PC-9 (cell line): ENCODE results near the gene RBFOX1. TPM values are rescaled to one million over a fixed set of nuclear protein-coding genes. Genes with fewer than 3 reads are reported as not detected.

ENCODE experiments used
- BruUV-seq: library from RNA; stranded (reverse); fragments of 400-500 nt; replicated peaks from 2 replicates; lab custom pipeline; 2021; lab: Mats Ljungman, UMichigan
- CTCF ChIA-PET: fragments of 300-600 bp; sonication (Branson Sonifier 250); formaldehyde crosslinking; loops from one replicate; lab custom pipeline; 2022; ENCODE audit warnings: antibody characterized with exemption; lab: Charles Lee
- POLR2A ChIA-PET: fragments of 300-600 bp; sonication (Branson Sonifier 250); formaldehyde crosslinking; loops from one replicate; lab custom pipeline; 2022; ENCODE audit warnings: antibody characterized with exemption; ENCODE audit not compliant: unreplicated experiment; lab: Charles Lee
- DNase-seq, 2 experiments: peaks; one replicate each; pipeline versions ENCODE4 v3.0.0 to v3.0.0-alpha.2; 2015 to 2022; ENCODE audit warnings: mixed read lengths in 1 of 2
- H2AFZ ChIP-seq: fragments of 200-600 bp; sonication (generic); 2 replicates; pipeline ENCODE4 v1.8.1; 2017; ENCODE audit warnings: antibody characterized with exemption
- H3F3A ChIP-seq: fragments of 200-600 bp; sonication (generic); 2 replicates; pipeline ENCODE4 v1.8.1; 2017; ENCODE audit warnings: antibody characterized with exemption, mild to moderate bottlenecking, low read depth; ENCODE audit not compliant: insufficient read depth
- H3K27ac ChIP-seq: fragments of 200-600 bp; sonication (generic); 2 replicates; pipeline ENCODE4 v1.6.1; 2016; ENCODE audit warnings: mixed run types
- H3K27me3 ChIP-seq: fragments of 200-600 bp; sonication (generic); 2 replicates; pipeline ENCODE4 v1.6.1; 2016; ENCODE audit warnings: low read depth, mixed run types; ENCODE audit not compliant: insufficient read depth
- H3K36me3 ChIP-seq: fragments of 200-600 bp; sonication (generic); 2 replicates; pipeline ENCODE4 v1.6.1; 2016; ENCODE audit warnings: low read depth, mixed run types
- H3K4me1 ChIP-seq: fragments of 200-600 bp; sonication (generic); replicated peaks from 2 replicates; pipeline ENCODE4 v1.6.1; 2016; ENCODE audit warnings: mixed run types; ENCODE audit not compliant: insufficient read depth
- H3K4me2 ChIP-seq: fragments of 200-600 bp; sonication (generic); 2 replicates; pipeline ENCODE4 v1.6.1; 2017; ENCODE audit warnings: mixed run types
- H3K4me3 ChIP-seq: fragments of 200-600 bp; sonication (generic); 2 replicates; pipeline ENCODE4 v1.6.1; 2016; ENCODE audit warnings: mixed run types
- H3K79me2 ChIP-seq: fragments of 200-600 bp; sonication (generic); 2 replicates; pipeline ENCODE4 v1.6.1; 2017; ENCODE audit warnings: low read depth, mixed run types
- H3K9me2 ChIP-seq: fragments of 200-600 bp; sonication (generic); 2 replicates; pipeline ENCODE4 v1.8.1; 2017; ENCODE audit warnings: mild to moderate bottlenecking; ENCODE audit not compliant: insufficient read depth
- H3K9me3 ChIP-seq: fragments of 200-600 bp; sonication (generic); 2 replicates; pipeline ENCODE4 v1.8.1; 2016; ENCODE audit warnings: low read depth; ENCODE audit not compliant: insufficient read depth
- H4K20me1 ChIP-seq: fragments of 200-600 bp; sonication (generic); 2 replicates; pipeline ENCODE4 v1.8.1; 2017; ENCODE audit not compliant: insufficient read depth
- EZH2 ChIP-seq: fragments of 200-600 bp; sonication (generic); IDR thresholded peaks from 2 replicates; pipeline ENCODE4 v1.8.0; 2017; ENCODE audit warnings: antibody characterized with exemption, low read depth
- intact Hi-C: fragments of 100-400 bp; cut with micrococcal nuclease; formaldehyde crosslinking; loops from one replicate; pipeline ENCODE4 v1.10.0; 2022; ENCODE audit not compliant: unreplicated experiment
- total RNA-seq: library from RNA; stranded (reverse); gene quantifications from 2 replicates; pipeline ENCODE4 v1.2.3, GENCODE V29; 2021
- TF ChIP-seq, protein P1 (sequence below): fragments of 200-600 bp; sonication (generic); conservative IDR thresholded peaks from 2 replicates; pipeline ENCODE4 v1.6.1; 2017; ENCODE audit warnings: mixed run types, antibody characterized with exemption, mild to moderate bottlenecking, moderate library complexity

Gene RBFOX1
- total RNA-seq, 1 experiment from 2014 or later = not detected

DNA sequence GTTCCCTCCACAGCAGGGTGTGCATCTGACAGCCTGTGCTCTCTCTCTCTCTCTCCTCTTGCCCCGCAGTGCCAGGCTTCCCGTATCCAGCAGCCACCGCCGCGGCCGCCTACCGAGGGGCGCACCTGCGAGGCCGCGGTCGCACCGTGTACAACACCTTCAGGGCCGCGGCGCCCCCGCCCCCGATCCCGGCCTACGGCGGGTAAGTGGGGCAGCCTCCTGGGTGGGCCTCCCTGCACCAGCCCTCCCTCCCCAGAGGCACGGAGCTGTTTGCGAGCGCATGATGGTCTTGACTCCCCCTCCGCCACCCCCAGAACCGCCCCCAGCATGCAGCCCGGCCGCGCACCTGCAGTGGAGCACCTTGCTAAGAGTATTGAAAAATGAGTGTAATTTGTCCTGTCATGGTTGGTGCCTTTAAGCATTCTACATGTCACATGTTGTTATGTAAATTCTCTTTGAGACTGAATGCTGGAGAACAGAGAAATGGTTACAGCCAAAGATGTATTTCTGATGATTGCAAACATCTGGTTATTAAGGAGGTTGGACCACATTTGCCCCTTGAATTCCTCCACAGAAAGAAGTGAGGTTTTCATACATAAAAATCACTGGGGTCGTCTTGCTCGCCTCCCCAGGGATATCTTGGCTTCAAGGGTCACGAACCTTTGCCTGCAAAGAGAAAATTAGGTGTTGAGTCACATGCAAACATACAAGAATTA lies 321.3 kb downstream of the RBFOX1 start:
- no peaks in the 10 kb centered on the region for H3K4me1 ChIP-seq
- no peaks in the 10 kb centered on the region for H3K36me3 ChIP-seq
- H3K4me3 ChIP-seq = no peak overlapping the region
- BruUV-seq = no TSS peak
- no peaks in the 10 kb centered on the region for H3K9me2 ChIP-seq
- CTCF ChIA-PET = no interaction called here
- TF ChIP-seq, protein P1, sequence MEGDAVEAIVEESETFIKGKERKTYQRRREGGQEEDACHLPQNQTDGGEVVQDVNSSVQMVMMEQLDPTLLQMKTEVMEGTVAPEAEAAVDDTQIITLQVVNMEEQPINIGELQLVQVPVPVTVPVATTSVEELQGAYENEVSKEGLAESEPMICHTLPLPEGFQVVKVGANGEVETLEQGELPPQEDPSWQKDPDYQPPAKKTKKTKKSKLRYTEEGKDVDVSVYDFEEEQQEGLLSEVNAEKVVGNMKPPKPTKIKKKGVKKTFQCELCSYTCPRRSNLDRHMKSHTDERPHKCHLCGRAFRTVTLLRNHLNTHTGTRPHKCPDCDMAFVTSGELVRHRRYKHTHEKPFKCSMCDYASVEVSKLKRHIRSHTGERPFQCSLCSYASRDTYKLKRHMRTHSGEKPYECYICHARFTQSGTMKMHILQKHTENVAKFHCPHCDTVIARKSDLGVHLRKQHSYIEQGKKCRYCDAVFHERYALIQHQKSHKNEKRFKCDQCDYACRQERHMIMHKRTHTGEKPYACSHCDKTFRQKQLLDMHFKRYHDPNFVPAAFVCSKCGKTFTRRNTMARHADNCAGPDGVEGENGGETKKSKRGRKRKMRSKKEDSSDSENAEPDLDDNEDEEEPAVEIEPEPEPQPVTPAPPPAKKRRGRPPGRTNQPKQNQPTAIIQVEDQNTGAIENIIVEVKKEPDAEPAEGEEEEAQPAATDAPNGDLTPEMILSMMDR = no peak
- TF ChIP-seq EZH2 = no peak
- intact Hi-C loops = no loop called here
- no peaks in the 10 kb centered on the region for H3K79me2 ChIP-seq
- H3F3A ChIP-seq = no peaks in the 10 kb centered on the region
- H3K4me2 ChIP-seq = no peak overlapping the region
- H3K9me3 ChIP-seq = no peaks in the 10 kb centered on the region
- H3K27me3 ChIP-seq = peaks cover 39% of the 10 kb centered on the region
- no peak overlapping the region for H2AFZ ChIP-seq
- DNase-seq = no peak
- H3K27ac ChIP-seq = no peak overlapping the region
- no peaks in the 10 kb centered on the region for H4K20me1 ChIP-seq
- POLR2A ChIA-PET = no interaction called here

DNA sequence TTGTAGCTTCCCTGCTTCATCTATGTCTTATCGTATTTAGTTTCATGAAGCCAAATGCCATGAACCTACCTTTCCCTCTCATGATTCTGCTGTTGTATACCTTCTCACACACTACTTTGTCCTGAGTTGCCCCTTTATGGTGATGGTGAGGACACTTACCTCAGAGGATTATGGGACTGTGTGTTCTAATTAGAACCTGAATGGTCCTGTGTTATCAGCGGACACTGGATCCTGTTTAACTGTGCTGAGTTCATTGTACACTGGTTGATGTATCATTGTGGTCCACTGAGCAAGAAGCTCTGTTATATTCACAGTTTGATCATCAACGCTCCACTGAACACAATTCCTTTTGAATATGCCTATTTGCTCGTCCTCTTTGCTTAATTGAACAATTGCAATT lies 343.0 kb downstream of the RBFOX1 start:
- POLR2A ChIA-PET = no interaction called here
- DNase-seq = no peak
- Histone ChIP-seq H3K9me3 (no peaks in the 10 kb centered on the region), H3K9me2 (no peaks in the 10 kb centered on the region), H3K4me2 (no peak overlapping the region), H3K36me3 (no peaks in the 10 kb centered on the region), H3K4me3 (no peak overlapping the region), H4K20me1 (no peaks in the 10 kb centered on the region), H3F3A (no peaks in the 10 kb centered on the region), H3K27me3 (peaks cover 33% of the 10 kb centered on the region; the same call in 1 of the 2 replicates), H2AFZ (no peak overlapping the region), H3K27ac (no peak overlapping the region), H3K79me2 (no peaks in the 10 kb centered on the region), H3K4me1 (no peaks in the 10 kb centered on the region)
- CTCF ChIA-PET = no interaction called here
- TF ChIP-seq, protein P1 = no peak
- no peak for TF ChIP-seq EZH2
- no TSS peak for BruUV-seq
- intact Hi-C loops = no loop called here

DNA sequence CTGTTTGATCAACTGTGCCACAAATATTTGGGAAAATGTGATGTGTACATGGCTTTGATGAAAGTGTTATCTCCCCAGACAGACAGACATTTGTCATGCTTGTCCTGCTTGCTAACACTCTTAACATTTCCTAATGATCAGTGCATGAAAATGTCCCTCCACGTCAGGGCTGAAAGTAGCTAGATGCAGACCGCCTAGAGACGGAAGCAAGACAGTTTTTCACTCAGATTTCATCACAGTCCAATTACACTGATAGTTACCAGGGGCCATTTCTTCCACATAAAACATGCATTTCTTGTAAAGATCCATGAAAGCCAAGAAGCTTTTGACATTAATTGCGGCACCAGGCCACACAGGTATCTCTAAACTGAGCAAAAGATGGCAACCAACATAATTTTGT lies 347.7 kb downstream of the RBFOX1 start:
- Histone ChIP-seq H4K20me1 (no peaks in the 10 kb centered on the region), H3K79me2 (no peaks in the 10 kb centered on the region), H2AFZ (no peak overlapping the region), H3F3A (no peaks in the 10 kb centered on the region), H3K27ac (no peak overlapping the region), H3K9me3 (no peaks in the 10 kb centered on the region), H3K27me3 (peaks cover 6% of the 10 kb centered on the region; the same call in 1 of the 2 replicates), H3K4me3 (no peak overlapping the region), H3K36me3 (no peaks in the 10 kb centered on the region), H3K4me1 (no peaks in the 10 kb centered on the region), H3K9me2 (no peaks in the 10 kb centered on the region), H3K4me2 (no peak overlapping the region)
- DNase-seq = no peak
- BruUV-seq = no TSS peak
- TF ChIP-seq, protein P1 = no peak
- TF ChIP-seq EZH2 = no peak
- CTCF ChIA-PET = no interaction called here
- POLR2A ChIA-PET = no interaction called here
- intact Hi-C loops = no loop called here
